Pancreas (tissue), 10 donors: ENCODE results near the gene CCND2. TPM values are rescaled to one million over a fixed set of nuclear protein-coding genes. Genes with fewer than 3 reads are reported as not detected.

ENCODE experiments used
- ATAC-seq, 4 donors: fragments of 200-7000 bp; cut with Tn5 transposase; one replicate each; pipeline versions ENCODE4 v1.8.0 to v1.9.1; 2020; ENCODE audit warnings: mild to moderate bottlenecking in 4 of 4, moderate library complexity in 4 of 4
- DNase-seq, 6 donors: peaks; one replicate each; pipeline ENCODE4 v3.0.0-alpha.2; 2020
- FAIRE-seq: peaks from 2 replicates; lab custom pipeline; 2012; peaks lifted over from hg19 to GRCh38; lab: Jason Lieb, UNC
- H3K27ac ChIP-seq, 4 donors: fragments of 200-600 bp; sonication (generic); 1 replicate in 3 of 4; 2 replicates in 1 of 4; pipeline versions ENCODE4 v1.5.0 to v1.8.0; 2020
- H3K27me3 ChIP-seq, 4 donors: fragments of 200-600 bp; one replicate each; pipeline ENCODE4 v1.8.0; 2021
- H3K36me3 ChIP-seq, 3 donors: fragments of 200-600 bp; sonication (generic) in 1 of 3; one replicate each; pipeline versions ENCODE4 v1.5.0 to v1.8.0; 2020 to 2021
- H3K4me1 ChIP-seq, 3 donors: fragments of 200-600 bp; one replicate each; pipeline ENCODE4 v1.8.0; 2021
- H3K4me3 ChIP-seq, 4 donors: fragments of 200-600 bp; sonication (generic) in 2 of 4; one replicate each; pipeline versions ENCODE4 v1.5.0 to v1.8.0; 2020 to 2021
- H3K9me3 ChIP-seq, 4 donors: fragments of 200-600 bp; one replicate each; pipeline ENCODE4 v1.8.0; 2021
- WGBS, 2 donors: extraction: QIAGEN DNeasy Blood & Tissue Kit; methylation state at CpG; one replicate each; pipeline ENCODE4 v1.1.7; 2013; 5-methylcytosine and 5-hydroxymethylcytosine counted together
- intact Hi-C, 3 donors: fragments of 100-400 bp; cut with DNase I; formaldehyde crosslinking; loops; one replicate each; pipeline versions ENCODE4 v1.11.1 to v1.14.2; 2022
- polyA plus RNA-seq, 2 donors: library from polyadenylated mRNA; stranded (reverse); fragments of 200-250 nt; gene quantifications; one replicate each; pipeline ENCODE4 v1.2.3, GENCODE V29; 2013
- total RNA-seq, 6 donors: library from RNA; stranded (reverse); fragmentation: NEBNext Ultra II Directional in 4 of 6; extraction: Animal tissue kit (Norgen Biotek cat#: 25700) in 4 of 6; gene quantifications; one replicate each; pipeline versions ENCODE4 v1.2.1 to v1.2.4, GENCODE V29; 2021 to 2023
- TF ChIP-seq, protein P1 (sequence below), 4 donors: fragments of 200-600 bp; sonication (generic) in 3 of 4; IDR thresholded peaks; one replicate each; pipeline versions ENCODE4 v1.5.0 to v1.8.0; 2021; ENCODE audit warnings: antibody characterized with exemption in 4 of 4
- donor health status: healthy with polysubstance abuse.
- donor health status: DM: no; HTN: no; CAD: no; lungs with moderate emphysema.
- donor health status: DM: no; HTN: no; CAD: no.
- donor health status: control.
- donor health status: control.
- donor health status: Bipolar disorder and iron deficiency.
- donor health status: DM: yes; HTN: yes; CAD: no.
- donor health status: DM: no; HTN: no; CAD: no.
- donor health status: DM: no; HTN: no; CAD: no.
- donor health status: DM: yes; HTN: yes; CAD: no.

CCND2 gene
- total and polyA plus RNA-seq, 8 donors: 6.3 to 75.6 (median 59.7) TPM

DNA sequence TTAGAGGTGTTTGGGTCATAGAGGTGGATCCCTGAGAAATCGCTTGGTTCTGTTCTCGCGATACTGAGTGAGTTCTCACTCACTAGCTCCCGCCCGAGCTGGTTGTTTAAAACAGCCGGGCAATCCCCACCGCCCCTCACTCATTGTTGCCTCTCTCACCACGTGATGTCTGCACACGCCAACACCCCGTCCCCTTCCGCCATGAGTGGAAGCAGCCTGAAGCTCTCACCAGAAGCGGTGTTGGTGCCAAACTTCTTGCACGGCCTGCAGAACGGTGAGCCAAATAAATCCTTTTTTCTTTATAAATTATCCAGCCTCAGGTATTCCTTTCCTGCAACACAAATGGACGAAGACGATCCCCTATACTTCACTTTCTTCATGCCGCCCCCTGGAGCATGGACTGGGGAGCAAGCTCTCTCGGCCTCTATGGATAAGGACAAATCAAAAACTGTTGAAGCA is 45.4 kb upstream of the CCND2 start:
- Histone ChIP-seq H3K27me3 (no peaks in the 10 kb centered on the region), H3K4me3 (no peak overlapping the region), H3K4me1 (no peaks in the 10 kb centered on the region), H3K27ac (no peak overlapping the region), H3K36me3 (no peaks in the 10 kb centered on the region), H3K9me3 (no peaks in the 10 kb centered on the region)
- DNase-seq (no peak), FAIRE-seq (no peak), ATAC-seq (no peak)
- intact Hi-C loops: no loop called here
- WGBS, 2 donors: 82 to 87% methylated on average over 18 of the region's 18 CpGs
- TF ChIP-seq, protein P1, sequence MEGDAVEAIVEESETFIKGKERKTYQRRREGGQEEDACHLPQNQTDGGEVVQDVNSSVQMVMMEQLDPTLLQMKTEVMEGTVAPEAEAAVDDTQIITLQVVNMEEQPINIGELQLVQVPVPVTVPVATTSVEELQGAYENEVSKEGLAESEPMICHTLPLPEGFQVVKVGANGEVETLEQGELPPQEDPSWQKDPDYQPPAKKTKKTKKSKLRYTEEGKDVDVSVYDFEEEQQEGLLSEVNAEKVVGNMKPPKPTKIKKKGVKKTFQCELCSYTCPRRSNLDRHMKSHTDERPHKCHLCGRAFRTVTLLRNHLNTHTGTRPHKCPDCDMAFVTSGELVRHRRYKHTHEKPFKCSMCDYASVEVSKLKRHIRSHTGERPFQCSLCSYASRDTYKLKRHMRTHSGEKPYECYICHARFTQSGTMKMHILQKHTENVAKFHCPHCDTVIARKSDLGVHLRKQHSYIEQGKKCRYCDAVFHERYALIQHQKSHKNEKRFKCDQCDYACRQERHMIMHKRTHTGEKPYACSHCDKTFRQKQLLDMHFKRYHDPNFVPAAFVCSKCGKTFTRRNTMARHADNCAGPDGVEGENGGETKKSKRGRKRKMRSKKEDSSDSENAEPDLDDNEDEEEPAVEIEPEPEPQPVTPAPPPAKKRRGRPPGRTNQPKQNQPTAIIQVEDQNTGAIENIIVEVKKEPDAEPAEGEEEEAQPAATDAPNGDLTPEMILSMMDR (IDR thresholded peaks at IDR 0.05): no peak

DNA sequence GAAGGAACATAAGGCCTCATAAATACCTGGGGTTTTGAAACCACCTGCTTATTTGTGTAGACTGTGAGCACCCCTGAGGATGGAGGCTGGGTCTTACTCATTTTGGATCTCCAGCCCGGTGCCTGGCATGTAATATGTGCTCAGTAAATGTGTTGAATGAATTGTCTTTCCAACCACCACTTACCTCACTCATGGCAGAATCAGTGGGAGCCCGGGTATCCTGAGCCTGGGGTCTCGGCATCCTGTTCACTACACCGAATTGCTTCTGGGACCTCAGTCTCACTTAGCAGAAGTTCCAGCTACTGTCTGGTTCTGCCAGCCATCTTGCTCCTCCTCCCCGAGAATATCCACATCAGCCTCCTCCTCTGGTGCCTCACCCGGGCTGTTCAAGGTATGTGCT is 43.0 kb upstream of the CCND2 start:
- no peak for ATAC-seq
- FAIRE-seq: no peak
- intact Hi-C loops: no loop called here
- no peaks in the 10 kb centered on the region for H3K4me1 ChIP-seq
- no peaks in the 10 kb centered on the region for H3K36me3 ChIP-seq
- 67 to 76% methylated on average over 6 of the region's 6 CpGs for WGBS, 2 donors
- no peaks in the 10 kb centered on the region for H3K27me3 ChIP-seq
- TF ChIP-seq, protein P1 (IDR thresholded peaks at IDR 0.05): no peak
- no peak for DNase-seq
- no peak overlapping the region for H3K27ac ChIP-seq
- no peaks in the 10 kb centered on the region for H3K9me3 ChIP-seq
- no peak overlapping the region for H3K4me3 ChIP-seq

DNA sequence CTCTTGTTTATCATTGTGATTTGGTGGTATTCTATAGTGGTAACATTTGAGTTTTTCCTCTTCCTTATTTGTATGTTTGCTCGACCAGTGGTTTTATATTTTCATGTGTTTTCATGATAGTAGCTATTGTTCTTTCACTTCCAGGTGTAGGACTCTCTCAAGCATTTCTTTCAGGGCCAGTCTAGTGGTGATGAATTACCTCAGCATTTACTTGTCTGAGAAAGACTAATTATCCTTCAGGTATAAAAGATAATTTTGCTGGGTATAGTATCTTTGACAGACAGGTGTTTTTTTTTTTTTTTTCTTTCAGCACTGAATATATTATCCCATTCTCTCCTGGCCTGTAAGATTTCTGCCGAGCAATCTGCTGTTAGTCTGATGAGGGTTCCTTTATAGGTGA is 35.0 kb upstream of the CCND2 start:
- intact Hi-C loops: no loop called here
- DNase-seq (no peak), ATAC-seq (no peak), FAIRE-seq (no peak)
- WGBS, 2 donors: 86% methylated on average over 2 of the region's 2 CpGs
- no peaks in the 10 kb centered on the region for H3K4me1 ChIP-seq
- H3K27me3 ChIP-seq: no peaks in the 10 kb centered on the region
- H3K9me3 ChIP-seq: no peaks in the 10 kb centered on the region
- no peak overlapping the region for H3K27ac ChIP-seq
- TF ChIP-seq, protein P1 (IDR thresholded peaks at IDR 0.05): no peak
- H3K36me3 ChIP-seq: no peaks in the 10 kb centered on the region
- H3K4me3 ChIP-seq: no peak overlapping the region

DNA sequence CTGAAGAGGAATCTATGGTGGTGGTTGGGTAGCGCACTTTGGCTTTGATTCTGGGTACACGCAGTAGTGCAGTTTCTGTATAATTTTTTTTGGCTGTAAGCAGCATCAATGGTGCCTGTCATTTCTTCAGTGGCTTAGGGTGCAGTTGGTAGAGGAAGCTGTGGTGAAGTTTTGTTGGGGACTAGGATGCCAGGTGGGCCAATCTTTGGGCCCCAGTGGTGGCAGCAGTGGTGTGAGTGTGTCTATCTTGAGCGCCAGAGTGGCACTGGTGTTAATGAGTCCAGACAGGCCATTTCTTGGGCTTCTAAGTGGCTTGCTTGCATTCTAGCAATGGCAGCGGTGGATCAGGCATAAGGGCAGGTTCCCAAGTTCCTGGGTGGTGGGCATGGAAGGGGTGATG is 33.8 kb upstream of the CCND2 start:
- ATAC-seq (no peak), FAIRE-seq (no peak), DNase-seq (no peak)
- Histone ChIP-seq H3K27ac (no peak overlapping the region), H3K4me1 (no peaks in the 10 kb centered on the region), H3K27me3 (no peaks in the 10 kb centered on the region), H3K36me3 (no peaks in the 10 kb centered on the region), H3K9me3 (no peaks in the 10 kb centered on the region), H3K4me3 (no peak overlapping the region)
- 95 to 96% methylated on average over 4 of the region's 4 CpGs for WGBS, 2 donors
- TF ChIP-seq, protein P1 (IDR thresholded peaks at IDR 0.05): no peak
- intact Hi-C loops: no loop called here

DNA sequence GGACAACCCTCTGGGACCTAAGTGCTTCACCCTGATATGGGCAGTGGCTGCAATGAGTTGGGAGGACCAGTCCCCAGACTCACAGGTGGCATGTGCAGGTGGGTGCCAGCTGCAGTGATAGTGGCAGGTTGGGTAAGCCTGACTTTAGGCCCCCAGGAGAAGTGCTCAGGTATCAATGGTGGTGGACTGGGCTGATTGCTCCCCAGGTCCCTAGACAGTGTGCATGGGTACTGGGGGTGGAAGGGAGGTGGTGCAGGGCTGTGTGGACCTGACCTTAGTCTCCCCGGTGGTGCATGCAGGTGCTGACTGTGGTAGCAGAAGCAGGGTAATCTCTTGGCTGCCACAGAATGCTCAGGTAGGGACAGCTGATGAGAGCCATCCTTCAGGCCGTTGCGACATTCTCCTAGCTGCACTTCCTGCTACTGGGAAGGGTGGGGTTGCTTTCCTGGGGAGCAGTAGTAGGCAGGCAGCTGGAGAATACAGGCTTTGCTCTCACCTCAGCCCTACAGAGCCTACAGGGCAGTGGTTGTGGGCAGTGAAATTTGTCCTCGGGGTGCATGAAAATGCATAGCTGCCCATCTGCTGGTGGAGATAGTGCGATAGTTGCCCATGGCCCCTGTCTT is 33.3 kb upstream of the CCND2 start:
- FAIRE-seq (no peak), ATAC-seq (no peak), DNase-seq (no peak)
- WGBS, 2 donors: 83 to 90% methylated on average over 5 of the region's 5 CpGs
- intact Hi-C loops: no loop called here
- Histone ChIP-seq H3K27ac (no peak overlapping the region), H3K36me3 (no peaks in the 10 kb centered on the region), H3K4me1 (no peaks in the 10 kb centered on the region), H3K4me3 (no peak overlapping the region), H3K27me3 (no peaks in the 10 kb centered on the region), H3K9me3 (no peaks in the 10 kb centered on the region)
- TF ChIP-seq, protein P1 (IDR thresholded peaks at IDR 0.05): no peak
